Ovary (tissue), 9 donors: ENCODE data around the gene GPR17. TPM values are rescaled to one million over a fixed set of nuclear protein-coding genes. Genes with fewer than 3 reads are reported as not detected.
A peak's percentile ranks its signal among the peaks of the same experiment; 100 is the strongest.

ENCODE experiments used
- DNase-seq, 5 donors: peaks; one replicate each; pipeline ENCODE4 v3.0.0-alpha.2; 2019 to 2020
- H3K27ac ChIP-seq, 2 donors: fragments of 200-600 bp; one replicate each; pipeline versions ENCODE4 v1.5.1 to v1.8.0; 2019 to 2022
- H3K27me3 ChIP-seq: fragments of 200-600 bp; one replicate; pipeline ENCODE4 v1.8.0; 2022
- H3K36me3 ChIP-seq: fragments of 200-600 bp; sonication (generic); one replicate; pipeline ENCODE4 v1.5.1; 2019
- H3K4me1 ChIP-seq: one replicate; pipeline ENCODE4 v1.8.1; 2013; ENCODE audit warnings: mild to moderate bottlenecking, moderate library complexity; ENCODE audit not compliant: insufficient read depth
- H3K4me3 ChIP-seq: fragments of 200-600 bp; sonication (generic); one replicate; pipeline ENCODE4 v1.5.1; 2017
- H3K9me3 ChIP-seq, 2 donors: fragments of 200-600 bp in 1 of 2; sonication (generic) in 1 of 2; one replicate each; pipeline versions ENCODE4 v1.5.1 to v1.8.1; 2013 to 2019; ENCODE audit warnings: mild to moderate bottlenecking in 1 of 2, moderate library complexity in 1 of 2
- EP300 ChIP-seq: sonication (generic); formaldehyde crosslinking; IDR thresholded peaks from one replicate; pipeline ENCODE4 v1.6.1; 2017; ENCODE audit warnings: antibody characterized with exemption
- POLR2A ChIP-seq: fragments of 450-650 bp; IDR thresholded peaks from one replicate; pipeline ENCODE4 v1.6.1; 2017; ENCODE audit warnings: antibody characterized with exemption, mild to moderate bottlenecking, moderate library complexity
- WGBS, 3 donors: extraction: QIAGEN DNeasy Blood & Tissue Kit in 1 of 3; methylation state at CpG; one replicate each; pipeline versions ENCODE4 v1.1.5 to v1.1.7; 2013 to 2017; 5-methylcytosine and 5-hydroxymethylcytosine counted together
- intact Hi-C, 4 donors: fragments of 100-400 bp; cut with DNase I; formaldehyde crosslinking; loops; one replicate each; pipeline versions ENCODE4 v1.11.0 to v1.15.1; 2022 to 2023
- polyA plus RNA-seq, 2 donors: library from polyadenylated mRNA; stranded (reverse); fragments of 200-250 nt in 1 of 2; fragments of 350-450 nt in 1 of 2; fragmentation: Illumina TruSeq in 1 of 2; extraction: RNeasy Lipid Tissue Mini Kit (QIAGEN cat#74804) in 1 of 2; gene quantifications; one replicate each; pipeline ENCODE4 v1.2.3, GENCODE V29; 2013 to 2014
- total RNA-seq, 7 donors: library from RNA; depleted of rRNA in 2 of 7; stranded (reverse); fragments of >200 nt in 2 of 7; fragmentation: NEBNext Ultra II Directional in 3 of 7; extraction: Animal tissue kit (Norgen Biotek cat#: 25700) in 3 of 7; gene quantifications; one replicate each; pipeline versions ENCODE4 v1.1.0 to v1.2.4, GENCODE V29; 2016 to 2023
- TF ChIP-seq, protein P1 (sequence below), 3 donors: fragments of 450-650 bp in 2 of 3; fragments of 200-600 bp in 1 of 3; IDR thresholded peaks; one replicate each; pipeline versions ENCODE4 v1.5.1 to v1.8.0; 2016 to 2022; ENCODE audit warnings: antibody characterized with exemption in 3 of 3, mild to moderate bottlenecking in 1 of 3
- donor health status: DM: no; HTN: no; CAD: no; lungs with moderate emphysema.
- donor health status: DM: no; HTN: no; CAD: no.
- donor health status: Bipolar disorder and iron deficiency.
- donor health status: DM: yes; HTN: yes; CAD: no.
- donor health status: DM: no; HTN: no; CAD: no.
- donor health status: DM: yes; HTN: yes; CAD: no.

GPR17 gene
- total and polyA plus RNA-seq, 9 donors: 0.18 TPM; not detected in 8

GRCh38 chr2:127605691-127606263 is 40.2 kb upstream of the GPR17 start:
- DNase-seq: peak in 1 of 5 donors; percentile 9
- TF ChIP-seq, protein P1, sequence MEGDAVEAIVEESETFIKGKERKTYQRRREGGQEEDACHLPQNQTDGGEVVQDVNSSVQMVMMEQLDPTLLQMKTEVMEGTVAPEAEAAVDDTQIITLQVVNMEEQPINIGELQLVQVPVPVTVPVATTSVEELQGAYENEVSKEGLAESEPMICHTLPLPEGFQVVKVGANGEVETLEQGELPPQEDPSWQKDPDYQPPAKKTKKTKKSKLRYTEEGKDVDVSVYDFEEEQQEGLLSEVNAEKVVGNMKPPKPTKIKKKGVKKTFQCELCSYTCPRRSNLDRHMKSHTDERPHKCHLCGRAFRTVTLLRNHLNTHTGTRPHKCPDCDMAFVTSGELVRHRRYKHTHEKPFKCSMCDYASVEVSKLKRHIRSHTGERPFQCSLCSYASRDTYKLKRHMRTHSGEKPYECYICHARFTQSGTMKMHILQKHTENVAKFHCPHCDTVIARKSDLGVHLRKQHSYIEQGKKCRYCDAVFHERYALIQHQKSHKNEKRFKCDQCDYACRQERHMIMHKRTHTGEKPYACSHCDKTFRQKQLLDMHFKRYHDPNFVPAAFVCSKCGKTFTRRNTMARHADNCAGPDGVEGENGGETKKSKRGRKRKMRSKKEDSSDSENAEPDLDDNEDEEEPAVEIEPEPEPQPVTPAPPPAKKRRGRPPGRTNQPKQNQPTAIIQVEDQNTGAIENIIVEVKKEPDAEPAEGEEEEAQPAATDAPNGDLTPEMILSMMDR (IDR thresholded peaks at IDR 0.05): no peak
- TF ChIP-seq EP300 (no peak), POLR2A (no peak)
- Histone ChIP-seq H3K36me3 (no peaks in the 10 kb centered on the region), H3K27ac (no peak overlapping the region), H3K27me3 (no peaks in the 10 kb centered on the region), H3K9me3 (no peaks in the 10 kb centered on the region), H3K4me3 (no peak overlapping the region), H3K4me1 (no peaks in the 10 kb centered on the region)
- intact Hi-C loops: no loop called here
- 73 to 86% (median 84%) methylated on average over 7 of the region's 7 CpGs for WGBS, 3 donors

DNA sequence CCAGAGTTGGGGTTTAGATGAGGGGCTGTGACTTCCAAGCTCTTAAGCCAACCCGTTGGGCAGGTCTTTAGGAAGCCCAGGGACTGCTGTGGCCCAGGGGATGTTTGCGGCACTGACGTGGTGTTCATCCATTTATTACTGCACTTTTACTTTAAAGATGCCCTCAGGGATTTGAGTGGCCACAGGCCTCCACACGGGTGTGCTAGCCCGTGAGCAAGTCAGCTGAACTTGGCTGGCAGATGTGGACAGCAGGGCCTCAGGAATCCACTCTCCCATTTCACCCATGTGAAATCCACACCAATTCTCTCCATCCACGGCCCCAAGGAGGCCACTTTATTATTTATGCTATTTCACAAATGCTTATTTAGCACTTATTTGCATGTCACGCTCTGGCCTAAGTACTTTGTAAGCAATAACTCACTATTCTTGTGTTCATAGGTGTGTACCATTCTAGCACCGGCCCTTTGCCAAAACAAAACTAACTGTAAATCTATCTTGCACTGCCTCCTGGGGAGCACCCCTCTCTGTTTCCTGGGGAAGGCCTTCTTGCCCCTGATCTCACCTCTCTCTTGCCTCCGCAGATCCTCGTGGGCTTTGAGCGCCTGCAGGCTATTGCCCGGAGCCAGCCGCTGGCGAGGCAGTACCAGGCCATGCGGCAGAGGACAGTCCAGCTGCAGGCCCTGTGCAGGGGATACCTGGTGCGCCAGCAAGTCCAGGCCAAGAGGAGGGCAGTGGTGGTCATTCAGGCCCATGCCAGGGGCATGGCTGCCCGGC is 39.1 kb upstream of the GPR17 start:
- no peak for TF ChIP-seq EP300
- TF ChIP-seq, protein P1 (IDR thresholded peaks at IDR 0.05): no peak
- TF ChIP-seq POLR2A: no peak
- DNase-seq: peak in 1 of 5 donors; percentile 19
- intact Hi-C loops: no loop called here
- H3K4me3 ChIP-seq: no peak overlapping the region
- no peaks in the 10 kb centered on the region for H3K27me3 ChIP-seq
- no peaks in the 10 kb centered on the region for H3K4me1 ChIP-seq
- no peaks in the 10 kb centered on the region for H3K36me3 ChIP-seq
- 89 to 93% (median 93%) methylated on average over 17 of the region's 17 CpGs for WGBS, 3 donors
- no peak overlapping the region for H3K27ac ChIP-seq
- H3K9me3 ChIP-seq: no peaks in the 10 kb centered on the region

DNA sequence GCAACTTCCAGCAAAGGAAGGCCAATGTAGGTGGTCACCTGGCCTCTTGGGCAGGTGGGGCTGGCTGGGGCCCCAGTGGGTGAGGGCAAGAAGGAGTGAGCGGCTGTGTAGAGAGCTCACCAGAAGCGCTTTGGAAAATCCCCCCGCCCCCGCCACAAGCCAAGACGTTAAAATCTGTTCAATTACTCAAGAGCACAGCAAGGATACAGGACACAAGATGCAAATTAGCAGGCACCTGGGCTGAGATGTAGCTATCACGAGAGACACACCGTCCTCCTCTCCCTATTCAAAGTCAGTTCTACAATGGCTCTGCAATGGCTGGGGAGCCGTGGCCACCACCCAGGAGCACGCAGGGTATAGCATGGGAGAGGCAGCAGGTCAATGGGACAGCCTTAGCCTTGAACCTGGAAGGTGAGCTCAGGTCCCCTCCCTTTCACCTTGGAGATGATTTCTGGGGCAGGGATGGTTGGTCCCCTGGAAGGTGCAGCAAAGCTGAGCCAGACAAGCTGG is 38.5 kb upstream of the GPR17 start:
- intact Hi-C loops: no loop called here
- no peaks in the 10 kb centered on the region for H3K4me1 ChIP-seq
- H3K4me3 ChIP-seq: no peak overlapping the region
- no peak overlapping the region for H3K27ac ChIP-seq
- H3K27me3 ChIP-seq: no peaks in the 10 kb centered on the region
- TF ChIP-seq EP300 (no peak), POLR2A (no peak)
- TF ChIP-seq, protein P1 (IDR thresholded peaks at IDR 0.05): no peak
- DNase-seq: peak in 1 of 5 donors; percentile 11
- WGBS, 3 donors: 92 to 97% (median 93%) methylated on average over 9 of the region's 9 CpGs
- H3K36me3 ChIP-seq: no peaks in the 10 kb centered on the region
- H3K9me3 ChIP-seq: no peaks in the 10 kb centered on the region

DNA sequence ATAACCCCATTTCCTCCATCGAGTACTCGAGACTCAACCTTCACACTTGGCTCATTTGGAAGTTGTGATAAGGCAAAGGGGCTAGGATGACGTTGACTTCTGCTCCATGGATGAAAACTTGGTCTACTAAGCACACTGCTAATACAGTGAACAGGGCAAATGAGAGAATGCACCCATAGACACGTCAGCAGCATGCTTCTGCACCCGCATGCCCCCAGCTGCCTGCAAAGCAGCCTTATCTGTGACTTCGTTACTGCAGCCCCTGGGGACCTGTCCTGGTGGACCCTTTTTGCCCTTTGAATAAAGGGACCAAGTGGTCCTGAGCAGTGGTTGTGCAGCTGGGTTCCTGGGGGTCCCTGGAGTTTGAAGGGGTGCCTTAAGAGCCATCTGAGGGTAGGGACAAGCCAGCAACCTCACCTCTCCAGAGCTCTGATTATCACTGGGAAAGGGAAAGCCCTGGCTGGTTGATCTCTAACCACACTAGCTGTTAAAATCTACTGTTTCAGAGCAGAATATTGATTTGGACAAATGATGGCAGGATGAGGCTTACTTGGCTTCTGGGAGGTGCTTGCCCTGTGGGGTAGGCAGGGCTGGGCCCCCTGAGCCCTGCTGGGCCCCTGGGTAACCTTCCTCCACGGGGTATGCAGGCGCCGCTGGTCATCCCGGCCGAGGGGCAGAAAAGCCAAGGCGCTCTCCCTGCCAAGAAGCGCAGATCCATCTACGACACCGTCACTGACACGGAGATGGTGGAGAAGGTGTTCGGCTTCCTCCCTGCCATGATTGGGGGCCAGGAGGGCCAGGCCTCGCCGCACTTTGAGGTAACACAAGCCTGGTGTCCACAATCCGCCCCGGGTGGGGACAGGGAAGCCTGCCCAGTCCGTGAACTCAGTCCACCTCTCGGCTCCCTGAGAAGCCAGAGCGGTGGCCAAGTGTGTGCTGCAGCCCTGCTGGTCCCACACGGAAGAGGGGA is 37.6 kb upstream of the GPR17 start:
- intact Hi-C loops: no loop called here
- no peaks in the 10 kb centered on the region for H3K36me3 ChIP-seq
- no peaks in the 10 kb centered on the region for H3K9me3 ChIP-seq
- H3K4me3 ChIP-seq: no peak overlapping the region
- H3K4me1 ChIP-seq: no peaks in the 10 kb centered on the region
- WGBS, 3 donors: 86 to 89% (median 88%) methylated on average over 23 to 25 of the region's 25 CpGs
- no peak for TF ChIP-seq POLR2A
- DNase-seq: peak in 1 of 5 donors; percentile 24
- no peak overlapping the region for H3K27ac ChIP-seq
- H3K27me3 ChIP-seq: no peaks in the 10 kb centered on the region
